ENCODE results near the gene SPOP.

SPOP gene

GRCh38 chr17:49585422-49586027 lies 92.4 kb downstream of the SPOP start:
- FAIRE-seq (no peak), DNase-seq (ENCODE audit: insufficient read length, low spot score) (no peak)
- TF ChIP-seq, protein P1, sequence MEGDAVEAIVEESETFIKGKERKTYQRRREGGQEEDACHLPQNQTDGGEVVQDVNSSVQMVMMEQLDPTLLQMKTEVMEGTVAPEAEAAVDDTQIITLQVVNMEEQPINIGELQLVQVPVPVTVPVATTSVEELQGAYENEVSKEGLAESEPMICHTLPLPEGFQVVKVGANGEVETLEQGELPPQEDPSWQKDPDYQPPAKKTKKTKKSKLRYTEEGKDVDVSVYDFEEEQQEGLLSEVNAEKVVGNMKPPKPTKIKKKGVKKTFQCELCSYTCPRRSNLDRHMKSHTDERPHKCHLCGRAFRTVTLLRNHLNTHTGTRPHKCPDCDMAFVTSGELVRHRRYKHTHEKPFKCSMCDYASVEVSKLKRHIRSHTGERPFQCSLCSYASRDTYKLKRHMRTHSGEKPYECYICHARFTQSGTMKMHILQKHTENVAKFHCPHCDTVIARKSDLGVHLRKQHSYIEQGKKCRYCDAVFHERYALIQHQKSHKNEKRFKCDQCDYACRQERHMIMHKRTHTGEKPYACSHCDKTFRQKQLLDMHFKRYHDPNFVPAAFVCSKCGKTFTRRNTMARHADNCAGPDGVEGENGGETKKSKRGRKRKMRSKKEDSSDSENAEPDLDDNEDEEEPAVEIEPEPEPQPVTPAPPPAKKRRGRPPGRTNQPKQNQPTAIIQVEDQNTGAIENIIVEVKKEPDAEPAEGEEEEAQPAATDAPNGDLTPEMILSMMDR (IDR thresholded peaks at IDR 0.05; ENCODE audit: insufficient read depth, missing control alignments) = no peak

GRCh38 chr17:49583889-49584288 lies 94.0 kb downstream of the SPOP start:
- no peak for FAIRE-seq
- TF ChIP-seq, protein P1 (IDR thresholded peaks at IDR 0.05; ENCODE audit: insufficient read depth, missing control alignments) = no peak
- DNase-seq (ENCODE audit: insufficient read length, low spot score) = no peak

DNA sequence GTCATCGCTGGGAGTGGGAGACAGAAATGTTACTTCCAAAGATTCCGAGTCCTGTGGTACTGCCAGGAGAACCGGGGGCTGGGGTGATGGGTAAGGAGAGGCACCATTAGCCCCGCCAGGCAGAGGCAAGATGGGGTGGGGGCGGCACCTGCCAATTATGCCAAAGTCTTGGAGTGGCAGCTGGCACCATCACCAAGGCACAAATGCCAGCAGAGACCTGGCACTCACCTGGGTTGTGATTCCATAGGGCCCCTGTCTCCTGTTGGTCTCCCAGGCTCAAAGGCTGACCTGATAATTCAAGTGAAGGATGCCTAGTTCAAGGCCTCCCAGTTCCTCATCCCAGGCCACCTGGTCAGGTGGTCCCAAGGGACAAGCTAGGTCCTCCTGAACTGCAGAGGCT lies 94.7 kb downstream of the SPOP start:
- TF ChIP-seq, protein P1 (IDR thresholded peaks at IDR 0.05; ENCODE audit: insufficient read depth, missing control alignments) = no peak
- DNase-seq (ENCODE audit: insufficient read length, low spot score) (no peak), FAIRE-seq (no peak)

DNA sequence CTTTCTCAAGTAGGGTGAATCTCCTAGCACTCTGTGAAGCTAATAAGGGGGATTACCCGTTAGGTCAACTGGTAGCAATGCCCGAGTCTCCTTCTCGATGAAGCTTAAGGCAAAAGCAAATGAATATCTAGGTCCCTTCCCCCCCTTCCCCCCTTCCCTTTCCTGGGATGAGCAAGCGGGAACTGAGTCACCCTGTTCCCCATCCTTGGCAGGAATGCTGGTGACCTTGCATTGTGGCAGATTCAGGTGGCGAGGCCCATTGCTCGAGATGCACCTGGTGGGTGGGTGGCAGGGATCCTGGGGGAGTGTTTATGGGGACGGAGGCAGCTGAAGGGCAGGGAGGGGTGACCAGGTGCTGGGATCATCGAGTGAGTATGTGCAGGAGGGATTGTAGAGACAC lies 95.1 kb downstream of the SPOP start:
- FAIRE-seq = no peak
- TF ChIP-seq, protein P1 (IDR thresholded peaks at IDR 0.05; ENCODE audit: insufficient read depth, missing control alignments) = no peak

GRCh38 chr17:49582055-49582722 lies 95.7 kb downstream of the SPOP start:
- DNase-seq (ENCODE audit: insufficient read length, low spot score) (no peak), FAIRE-seq (no peak)
- TF ChIP-seq, protein P1 (IDR thresholded peaks at IDR 0.05; ENCODE audit: insufficient read depth, missing control alignments) = no peak

More for the DNA sequence above, 95.1 kb downstream of the SPOP start:
- DNase-seq (ENCODE audit: insufficient read length, low spot score) = no peak

DNA sequence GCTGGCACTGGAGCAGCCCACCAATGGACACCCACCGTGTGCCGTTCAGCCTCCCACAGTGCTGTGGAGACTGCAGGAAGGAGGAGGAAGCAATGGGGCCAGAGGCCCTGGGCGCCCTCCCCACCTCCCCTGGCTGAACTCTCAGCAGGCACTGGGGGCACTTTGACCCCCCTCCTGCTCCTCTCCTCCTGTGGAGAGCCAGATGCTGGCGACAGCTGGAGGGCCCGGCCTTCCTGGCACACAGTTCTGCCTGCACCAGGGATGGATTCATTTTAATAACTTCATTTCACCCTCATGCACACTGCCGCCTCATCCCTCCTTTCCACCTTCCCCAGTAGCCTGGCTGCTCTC lies 96.3 kb downstream of the SPOP start:
- TF ChIP-seq, protein P1 (IDR thresholded peaks at IDR 0.05; ENCODE audit: insufficient read depth, missing control alignments) = no peak
- FAIRE-seq (no peak), DNase-seq (ENCODE audit: insufficient read length, low spot score) (no peak)

DNA sequence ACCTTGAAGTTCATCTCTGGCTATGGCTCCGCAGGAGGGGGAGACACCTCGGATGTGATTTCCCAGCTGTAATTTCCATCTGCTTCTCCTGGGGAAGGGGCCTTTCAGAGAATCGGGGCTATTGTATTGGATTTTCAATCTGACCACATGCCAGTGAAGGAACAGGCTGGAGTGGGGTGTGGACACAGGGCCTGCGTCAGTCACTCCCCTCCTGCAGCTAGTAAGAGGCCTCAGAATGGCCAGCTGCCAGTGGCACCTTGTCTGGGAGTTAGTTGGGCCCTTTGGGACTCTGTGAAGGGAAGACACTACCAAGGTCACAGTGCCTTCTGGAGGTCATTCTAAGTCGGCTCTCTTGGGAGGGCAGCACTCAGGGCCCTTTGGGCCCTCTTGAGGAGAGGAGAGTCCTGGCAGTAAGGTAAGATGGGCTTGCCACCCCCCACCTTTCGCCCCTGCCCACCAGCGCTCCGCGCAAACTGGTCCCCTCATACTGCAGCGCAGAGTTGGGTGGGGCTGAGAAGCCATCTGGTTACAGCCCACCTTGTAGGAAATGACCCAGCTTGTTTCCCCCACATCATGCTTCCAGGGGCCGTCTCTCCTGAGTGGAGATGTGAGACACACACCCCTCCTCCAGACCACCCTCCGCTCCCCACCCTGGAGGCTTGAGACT lies 96.8 kb downstream of the SPOP start:
- TF ChIP-seq, protein P1 (IDR thresholded peaks at IDR 0.05; ENCODE audit: insufficient read depth, missing control alignments) = no peak
- DNase-seq (ENCODE audit: insufficient read length, low spot score) (no peak), FAIRE-seq (no peak)

Measured in D721Med (cell line).